ENCODE results near the gene MYH11.

The MYH11 gene

DNA sequence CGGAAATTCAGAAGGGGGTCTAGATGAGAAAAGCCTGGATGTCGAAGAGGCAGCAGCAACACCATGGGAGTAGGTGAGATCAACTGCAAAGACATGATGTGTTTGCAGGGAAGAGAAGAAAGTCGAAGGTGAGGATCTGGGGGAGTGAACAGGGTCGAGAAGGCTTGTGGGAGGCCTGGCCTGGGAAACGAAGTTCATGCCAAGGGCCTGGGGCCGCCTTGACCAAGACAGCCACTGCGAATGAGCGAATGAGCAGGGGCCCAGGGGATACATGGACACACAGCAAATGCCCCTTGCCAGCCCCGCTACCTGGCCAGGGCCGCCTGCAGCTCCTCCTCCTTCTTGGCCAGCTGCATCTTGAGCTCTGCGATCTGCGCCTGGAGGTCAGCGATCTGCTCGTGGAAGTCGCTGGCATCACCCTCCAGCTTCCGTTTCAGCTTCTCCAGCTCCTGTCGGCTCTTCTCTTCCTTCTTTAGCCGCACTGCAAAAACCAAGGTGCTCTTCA, 119.6 kb downstream of the MYH11 start:
- Histone ChIP-seq H3K4me2 (ENCODE audit: low read depth, low read length, poor library complexity, severe bottlenecking) (no peak overlapping the region), H2AFZ (ENCODE audit: low read length) (no peak overlapping the region), H3K9me3 (ENCODE audit: insufficient read depth, low read depth, low read length) (no peaks in the 10 kb centered on the region), H3K9ac (ENCODE audit: low read depth, low read length, poor library complexity, severe bottlenecking) (no peak overlapping the region), H3F3A (ENCODE audit: low read depth) (no peaks in the 10 kb centered on the region), H4K20me1 (ENCODE audit: insufficient read depth, low read length, poor library complexity, severe bottlenecking) (no peaks in the 10 kb centered on the region), H3K27me3 (ENCODE audit: insufficient read depth, low read length, poor library complexity, severe bottlenecking) (no peaks in the 10 kb centered on the region), H3K9me2 (replicated peaks; ENCODE audit: low read depth, low read length) (no peaks in the 10 kb centered on the region), H3K4me1 (ENCODE audit: insufficient read depth, low read length, poor library complexity, severe bottlenecking) (no peaks in the 10 kb centered on the region), H3K4me3 (ENCODE audit: low read length, poor library complexity, severe bottlenecking) (no peak overlapping the region), H3K79me2 (ENCODE audit: insufficient read depth, low read length) (no peaks in the 10 kb centered on the region), H3K36me3 (ENCODE audit: insufficient read depth, low read length) (no peaks in the 10 kb centered on the region)
- TF ChIP-seq EZH2phosphoT487 (IDR thresholded peaks at IDR 0.05; ENCODE audit: borderline replicate concordance) = no peak
- TF ChIP-seq, protein P1, sequence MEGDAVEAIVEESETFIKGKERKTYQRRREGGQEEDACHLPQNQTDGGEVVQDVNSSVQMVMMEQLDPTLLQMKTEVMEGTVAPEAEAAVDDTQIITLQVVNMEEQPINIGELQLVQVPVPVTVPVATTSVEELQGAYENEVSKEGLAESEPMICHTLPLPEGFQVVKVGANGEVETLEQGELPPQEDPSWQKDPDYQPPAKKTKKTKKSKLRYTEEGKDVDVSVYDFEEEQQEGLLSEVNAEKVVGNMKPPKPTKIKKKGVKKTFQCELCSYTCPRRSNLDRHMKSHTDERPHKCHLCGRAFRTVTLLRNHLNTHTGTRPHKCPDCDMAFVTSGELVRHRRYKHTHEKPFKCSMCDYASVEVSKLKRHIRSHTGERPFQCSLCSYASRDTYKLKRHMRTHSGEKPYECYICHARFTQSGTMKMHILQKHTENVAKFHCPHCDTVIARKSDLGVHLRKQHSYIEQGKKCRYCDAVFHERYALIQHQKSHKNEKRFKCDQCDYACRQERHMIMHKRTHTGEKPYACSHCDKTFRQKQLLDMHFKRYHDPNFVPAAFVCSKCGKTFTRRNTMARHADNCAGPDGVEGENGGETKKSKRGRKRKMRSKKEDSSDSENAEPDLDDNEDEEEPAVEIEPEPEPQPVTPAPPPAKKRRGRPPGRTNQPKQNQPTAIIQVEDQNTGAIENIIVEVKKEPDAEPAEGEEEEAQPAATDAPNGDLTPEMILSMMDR (conservative IDR thresholded peaks at IDR 0.05; ENCODE audit: low read length) = no peak

DNA sequence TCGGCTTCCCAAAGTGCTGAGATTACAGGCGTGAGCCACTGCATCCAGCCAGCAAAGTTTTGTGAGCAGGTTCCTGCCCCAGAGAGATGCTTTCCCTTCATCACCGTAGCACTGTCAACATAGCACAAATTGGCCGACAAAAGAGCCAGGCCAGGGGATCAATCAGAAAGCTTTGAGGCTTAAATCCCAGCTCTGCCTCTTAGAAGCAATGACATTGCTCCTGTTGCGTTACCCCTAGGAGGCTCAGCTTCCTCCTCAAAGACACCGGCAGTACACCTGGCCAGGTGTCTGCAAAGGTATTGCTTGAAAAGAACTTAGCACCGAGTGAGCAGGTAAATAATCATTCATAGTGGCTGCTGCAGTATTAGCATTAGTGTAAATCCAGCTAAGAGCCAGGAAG, 120.3 kb downstream of the MYH11 start:
- Histone ChIP-seq H3K9me2 (replicated peaks; ENCODE audit: low read depth, low read length) (no peaks in the 10 kb centered on the region), H3F3A (ENCODE audit: low read depth) (no peaks in the 10 kb centered on the region), H3K4me1 (ENCODE audit: insufficient read depth, low read length, poor library complexity, severe bottlenecking) (no peaks in the 10 kb centered on the region), H4K20me1 (ENCODE audit: insufficient read depth, low read length, poor library complexity, severe bottlenecking) (no peaks in the 10 kb centered on the region), H3K79me2 (ENCODE audit: insufficient read depth, low read length) (no peaks in the 10 kb centered on the region), H3K4me3 (ENCODE audit: low read length, poor library complexity, severe bottlenecking) (no peak overlapping the region), H3K4me2 (ENCODE audit: low read depth, low read length, poor library complexity, severe bottlenecking) (no peak overlapping the region), H2AFZ (ENCODE audit: low read length) (no peak overlapping the region), H3K36me3 (ENCODE audit: insufficient read depth, low read length) (no peaks in the 10 kb centered on the region), H3K9ac (ENCODE audit: low read depth, low read length, poor library complexity, severe bottlenecking) (no peak overlapping the region), H3K9me3 (ENCODE audit: insufficient read depth, low read depth, low read length) (no peaks in the 10 kb centered on the region), H3K27me3 (ENCODE audit: insufficient read depth, low read length, poor library complexity, severe bottlenecking) (no peaks in the 10 kb centered on the region)
- TF ChIP-seq EZH2phosphoT487 (IDR thresholded peaks at IDR 0.05; ENCODE audit: borderline replicate concordance) = no peak
- TF ChIP-seq, protein P1 (conservative IDR thresholded peaks at IDR 0.05; ENCODE audit: low read length) = no peak

DNA sequence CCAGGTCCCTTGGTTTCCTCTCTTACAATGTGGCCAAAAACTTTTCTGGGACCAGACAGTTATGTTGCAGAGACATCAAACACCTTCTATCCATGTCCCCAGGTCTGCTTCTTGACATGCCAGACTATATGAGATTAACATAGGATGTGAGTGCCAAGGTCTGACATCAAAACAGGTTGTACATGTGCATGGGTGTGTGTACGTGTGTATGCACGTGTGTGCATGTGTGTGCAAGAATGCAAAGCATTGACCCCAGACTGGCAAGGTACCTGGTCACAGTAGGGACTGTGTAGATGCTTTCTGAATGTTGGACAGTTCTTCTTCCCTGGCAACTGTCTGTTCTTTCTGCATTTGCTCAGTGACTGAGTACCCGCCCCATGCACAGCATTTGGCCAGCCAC, 121.2 kb downstream of the MYH11 start:
- H3K9ac ChIP-seq (ENCODE audit: low read depth, low read length, poor library complexity, severe bottlenecking) = no peak overlapping the region
- H2AFZ ChIP-seq (ENCODE audit: low read length) = no peak overlapping the region
- H3F3A ChIP-seq (ENCODE audit: low read depth) = no peaks in the 10 kb centered on the region
- H3K4me2 ChIP-seq (ENCODE audit: low read depth, low read length, poor library complexity, severe bottlenecking) = no peak overlapping the region
- no peak for TF ChIP-seq EZH2phosphoT487 (IDR thresholded peaks at IDR 0.05; ENCODE audit: borderline replicate concordance)
- TF ChIP-seq, protein P1 (conservative IDR thresholded peaks at IDR 0.05; ENCODE audit: low read length) = no peak
- no peaks in the 10 kb centered on the region for H3K36me3 ChIP-seq (ENCODE audit: insufficient read depth, low read length)
- H3K9me3 ChIP-seq (ENCODE audit: insufficient read depth, low read depth, low read length) = no peaks in the 10 kb centered on the region
- no peaks in the 10 kb centered on the region for H3K27me3 ChIP-seq (ENCODE audit: insufficient read depth, low read length, poor library complexity, severe bottlenecking)
- H3K79me2 ChIP-seq (ENCODE audit: insufficient read depth, low read length) = no peaks in the 10 kb centered on the region
- no peaks in the 10 kb centered on the region for H3K4me1 ChIP-seq (ENCODE audit: insufficient read depth, low read length, poor library complexity, severe bottlenecking)
- H3K4me3 ChIP-seq (ENCODE audit: low read length, poor library complexity, severe bottlenecking) = no peak overlapping the region
- no peaks in the 10 kb centered on the region for H4K20me1 ChIP-seq (ENCODE audit: insufficient read depth, low read length, poor library complexity, severe bottlenecking)
- no peaks in the 10 kb centered on the region for H3K9me2 ChIP-seq (replicated peaks; ENCODE audit: low read depth, low read length)

All from Loucy (cell line).